HepG2 (cell line): ENCODE results near the gene NDUFB10. TPM values are rescaled to one million over a fixed set of nuclear protein-coding genes. Genes with fewer than 3 reads are reported as not detected.

Source experiments
- DPF2 ChIP-seq: sonication (generic); formaldehyde crosslinking; IDR thresholded peaks from 2 replicates; pipeline ENCODE4 v1.4.0; 2020; ENCODE audit warnings: mild to moderate bottlenecking, low read depth, missing genetic modification reagents, borderline replicate concordance
- MTF2 ChIP-seq: sonication (generic); formaldehyde crosslinking; IDR thresholded peaks from 2 replicates; pipeline ENCODE4 v1.5.0; 2020; ENCODE audit warnings: missing genetic modification reagents, borderline replicate concordance
- NR2F1 ChIP-seq, 2 experiments: fragments of 450-650 bp in 1 of 2; formaldehyde crosslinking in 1 of 2; IDR thresholded peaks; 2 replicates each; pipeline versions ENCODE4 v1.5.0 to v1.6.1; 2016 to 2020; ENCODE audit warnings: mild to moderate bottlenecking in 1 of 2, missing compliant biosample characterization in 1 of 2, missing genetic modification reagents in 1 of 2, moderate library complexity in 1 of 2
- RCOR2 ChIP-seq: IDR thresholded peaks from 2 replicates; pipeline ENCODE4 v1.6.1; 2016; ENCODE audit warnings: missing biosample characterization, missing genetic modification reagents
- SALL2 ChIP-seq: sonication (generic); formaldehyde crosslinking; IDR thresholded peaks from 2 replicates; pipeline ENCODE4 v1.8.1; 2023; ENCODE audit warnings: mild to moderate bottlenecking, missing genetic modification reagents, inconsistent platforms
- ZNF136 ChIP-seq: sonication (generic); formaldehyde crosslinking; IDR thresholded peaks from 2 replicates; pipeline ENCODE4 v1.8.1; 2022; ENCODE audit warnings: low read depth, mild to moderate bottlenecking, moderate library complexity, missing genetic modification reagents
- ZNF552 ChIP-seq: sonication (generic); formaldehyde crosslinking; IDR thresholded peaks from 2 replicates; pipeline ENCODE4 v1.9.0; 2022; ENCODE audit warnings: missing genetic modification reagents, mild to moderate bottlenecking, borderline replicate concordance
- ZNF713 ChIP-seq: sonication (generic); formaldehyde crosslinking; IDR thresholded peaks from 2 replicates; pipeline ENCODE4 v1.4.0; 2020; ENCODE audit warnings: mild to moderate bottlenecking, missing genetic modification reagents
- ZNF790 ChIP-seq: sonication (generic); formaldehyde crosslinking; IDR thresholded peaks from 2 replicates; pipeline ENCODE4 v1.8.0; 2022; ENCODE audit warnings: missing genetic modification reagents, mild to moderate bottlenecking, borderline replicate concordance
- ZSCAN22 ChIP-seq: sonication (generic); formaldehyde crosslinking; IDR thresholded peaks from 2 replicates; pipeline ENCODE4 v1.4.0; 2020; ENCODE audit warnings: mild to moderate bottlenecking, missing genetic modification reagents
- ZSCAN30 ChIP-seq: sonication (generic); formaldehyde crosslinking; IDR thresholded peaks from 2 replicates; pipeline ENCODE4 v1.5.0; 2020; ENCODE audit warnings: mild to moderate bottlenecking, missing genetic modification reagents
- polyA plus RNA-seq, 8 experiments: library from polyadenylated mRNA; depleted of rRNA in 3 of 8; stranded (reverse) in 7 of 8; unstranded in 1 of 8; fragments of >200 nt; fragmentation: Illumina TruSeq in 4 of 8; extraction: Trizol in 4 of 8; gene quantifications; 2 replicates each; pipeline versions ENCODE4 v1.2.1 to v1.2.3, GENCODE V29; 2011 to 2016; ENCODE audit warnings: low read depth in 4 of 8, missing spikeins in 1 of 8, mixed read lengths in 1 of 8; ENCODE audit not compliant: insufficient read depth in 1 of 8
- total RNA-seq, 5 experiments: library from RNA; depleted of rRNA; stranded (reverse); fragments of >200 nt; fragmentation: Illumina TruSeq; extraction: Trizol; gene quantifications; 2 replicates each; pipeline ENCODE4 v1.2.3, GENCODE V29; 2016; ENCODE audit warnings: low read depth in 1 of 5
- TF ChIP-seq, protein P1 (sequence below): sonication (generic); formaldehyde crosslinking; conservative IDR thresholded peaks from 2 replicates; pipeline ENCODE4 v1.4.0; 2020; ENCODE audit warnings: missing genetic modification reagents
- TF ChIP-seq, protein P2 (sequence below): sonication (generic); formaldehyde crosslinking; IDR thresholded peaks from 2 replicates; pipeline ENCODE4 v1.4.0; 2020; ENCODE audit warnings: mild to moderate bottlenecking, missing genetic modification reagents
- TF ChIP-seq, protein P3 (sequence below): sonication (generic); formaldehyde crosslinking; IDR thresholded peaks from 2 replicates; pipeline ENCODE4 v1.5.1; 2020; ENCODE audit warnings: mild to moderate bottlenecking, missing genetic modification reagents, borderline replicate concordance
- TF ChIP-seq, protein P4 (sequence below): sonication (generic); formaldehyde crosslinking; IDR thresholded peaks from 2 replicates; pipeline ENCODE4 v1.4.0; 2020; ENCODE audit warnings: missing genetic modification reagents
- TF ChIP-seq, protein P5 (sequence below): IDR thresholded peaks from 2 replicates; pipeline ENCODE4 v1.6.1; 2016; ENCODE audit warnings: low read depth, control low read depth

The NDUFB10 gene
- total and polyA plus RNA-seq, 2 of the 13 experiments (the other 11 are each of a cell fraction or from before 2014, with no cell fraction given) = 68.6 to 157 TPM

DNA sequence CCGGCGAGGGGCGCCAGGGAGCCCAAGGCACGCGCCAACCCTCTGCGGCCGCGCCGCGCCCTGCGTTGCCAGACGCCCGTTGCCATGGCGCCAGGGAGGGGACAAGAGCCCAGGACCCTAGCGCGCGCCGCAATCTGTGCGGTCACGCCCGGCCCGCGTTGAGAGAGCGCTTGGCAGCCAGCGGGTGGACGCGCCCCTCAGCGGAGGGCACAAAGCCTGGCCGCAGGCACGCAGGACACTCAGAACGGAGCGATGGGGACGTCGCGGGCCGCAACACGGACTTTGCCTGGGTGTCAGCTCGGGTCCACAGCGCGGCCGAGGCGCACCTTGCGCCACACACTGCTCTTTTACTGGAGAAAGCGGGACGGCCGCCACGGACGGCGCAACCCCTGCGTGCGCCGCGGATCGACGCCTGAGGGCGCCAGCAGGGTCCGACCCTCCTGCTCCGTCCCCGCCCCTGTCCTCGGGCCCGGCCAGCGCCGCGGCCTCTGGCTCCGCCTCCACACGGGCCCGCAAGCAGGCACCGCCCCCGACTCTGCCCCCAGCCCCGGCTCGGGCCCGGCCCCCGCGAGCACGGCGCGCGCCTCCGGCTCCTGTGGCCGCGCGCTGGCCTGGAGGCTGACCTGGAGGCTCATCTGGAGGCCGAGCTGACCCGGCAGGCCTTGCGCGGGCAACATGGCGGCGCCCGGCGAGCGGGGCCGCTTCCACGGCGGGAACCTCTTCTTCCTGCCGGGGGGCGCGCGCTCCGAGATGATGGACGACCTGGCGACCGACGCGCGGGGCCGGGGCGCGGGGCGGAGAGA is 24.4 kb downstream of the NDUFB10 start, which contains the start of gene GFER (continued):
- TF ChIP-seq DPF2 (CRISPR knock-in tag) (no peak), ZNF713 (CRISPR knock-in tag) (no peak), ZNF552 (peak; percentile 54; the same call in 1 of the 2 replicates), ZNF790 (no peak), ZSCAN30 (CRISPR knock-in tag) (no peak), ZNF136 (CRISPR knock-in tag) (0 out of 2 replicates have a peak, but pooled peaks have one; percentile 56), MTF2 (CRISPR knock-in tag) (no peak; the same call in 1 of the 2 replicates), NR2F1 (CRISPR knock-in tag; IDR thresholded peaks at IDR 0.05) (peak; percentile 100), SALL2 (peak; percentile 90), RCOR2 (CRISPR knock-in tag) (no peak), ZSCAN22 (CRISPR knock-in tag) (no peak)
- TF ChIP-seq, protein P1, sequence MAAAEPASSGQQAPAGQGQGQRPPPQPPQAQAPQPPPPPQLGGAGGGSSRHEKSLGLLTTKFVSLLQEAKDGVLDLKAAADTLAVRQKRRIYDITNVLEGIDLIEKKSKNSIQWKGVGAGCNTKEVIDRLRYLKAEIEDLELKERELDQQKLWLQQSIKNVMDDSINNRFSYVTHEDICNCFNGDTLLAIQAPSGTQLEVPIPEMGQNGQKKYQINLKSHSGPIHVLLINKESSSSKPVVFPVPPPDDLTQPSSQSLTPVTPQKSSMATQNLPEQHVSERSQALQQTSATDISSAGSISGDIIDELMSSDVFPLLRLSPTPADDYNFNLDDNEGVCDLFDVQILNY (CRISPR knock-in tag) = peak; percentile 64; the same call in 1 of the 2 replicates
- TF ChIP-seq, protein P2, sequence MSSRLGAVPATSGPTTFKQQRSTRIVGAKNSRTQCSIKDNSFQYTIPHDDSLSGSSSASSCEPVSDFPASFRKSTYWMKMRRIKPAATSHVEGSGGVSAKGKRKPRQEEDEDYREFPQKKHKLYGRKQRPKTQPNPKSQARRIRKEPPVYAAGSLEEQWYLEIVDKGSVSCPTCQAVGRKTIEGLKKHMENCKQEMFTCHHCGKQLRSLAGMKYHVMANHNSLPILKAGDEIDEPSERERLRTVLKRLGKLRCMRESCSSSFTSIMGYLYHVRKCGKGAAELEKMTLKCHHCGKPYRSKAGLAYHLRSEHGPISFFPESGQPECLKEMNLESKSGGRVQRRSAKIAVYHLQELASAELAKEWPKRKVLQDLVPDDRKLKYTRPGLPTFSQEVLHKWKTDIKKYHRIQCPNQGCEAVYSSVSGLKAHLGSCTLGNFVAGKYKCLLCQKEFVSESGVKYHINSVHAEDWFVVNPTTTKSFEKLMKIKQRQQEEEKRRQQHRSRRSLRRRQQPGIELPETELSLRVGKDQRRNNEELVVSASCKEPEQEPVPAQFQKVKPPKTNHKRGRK (CRISPR knock-in tag) = no peak
- TF ChIP-seq, protein P3, sequence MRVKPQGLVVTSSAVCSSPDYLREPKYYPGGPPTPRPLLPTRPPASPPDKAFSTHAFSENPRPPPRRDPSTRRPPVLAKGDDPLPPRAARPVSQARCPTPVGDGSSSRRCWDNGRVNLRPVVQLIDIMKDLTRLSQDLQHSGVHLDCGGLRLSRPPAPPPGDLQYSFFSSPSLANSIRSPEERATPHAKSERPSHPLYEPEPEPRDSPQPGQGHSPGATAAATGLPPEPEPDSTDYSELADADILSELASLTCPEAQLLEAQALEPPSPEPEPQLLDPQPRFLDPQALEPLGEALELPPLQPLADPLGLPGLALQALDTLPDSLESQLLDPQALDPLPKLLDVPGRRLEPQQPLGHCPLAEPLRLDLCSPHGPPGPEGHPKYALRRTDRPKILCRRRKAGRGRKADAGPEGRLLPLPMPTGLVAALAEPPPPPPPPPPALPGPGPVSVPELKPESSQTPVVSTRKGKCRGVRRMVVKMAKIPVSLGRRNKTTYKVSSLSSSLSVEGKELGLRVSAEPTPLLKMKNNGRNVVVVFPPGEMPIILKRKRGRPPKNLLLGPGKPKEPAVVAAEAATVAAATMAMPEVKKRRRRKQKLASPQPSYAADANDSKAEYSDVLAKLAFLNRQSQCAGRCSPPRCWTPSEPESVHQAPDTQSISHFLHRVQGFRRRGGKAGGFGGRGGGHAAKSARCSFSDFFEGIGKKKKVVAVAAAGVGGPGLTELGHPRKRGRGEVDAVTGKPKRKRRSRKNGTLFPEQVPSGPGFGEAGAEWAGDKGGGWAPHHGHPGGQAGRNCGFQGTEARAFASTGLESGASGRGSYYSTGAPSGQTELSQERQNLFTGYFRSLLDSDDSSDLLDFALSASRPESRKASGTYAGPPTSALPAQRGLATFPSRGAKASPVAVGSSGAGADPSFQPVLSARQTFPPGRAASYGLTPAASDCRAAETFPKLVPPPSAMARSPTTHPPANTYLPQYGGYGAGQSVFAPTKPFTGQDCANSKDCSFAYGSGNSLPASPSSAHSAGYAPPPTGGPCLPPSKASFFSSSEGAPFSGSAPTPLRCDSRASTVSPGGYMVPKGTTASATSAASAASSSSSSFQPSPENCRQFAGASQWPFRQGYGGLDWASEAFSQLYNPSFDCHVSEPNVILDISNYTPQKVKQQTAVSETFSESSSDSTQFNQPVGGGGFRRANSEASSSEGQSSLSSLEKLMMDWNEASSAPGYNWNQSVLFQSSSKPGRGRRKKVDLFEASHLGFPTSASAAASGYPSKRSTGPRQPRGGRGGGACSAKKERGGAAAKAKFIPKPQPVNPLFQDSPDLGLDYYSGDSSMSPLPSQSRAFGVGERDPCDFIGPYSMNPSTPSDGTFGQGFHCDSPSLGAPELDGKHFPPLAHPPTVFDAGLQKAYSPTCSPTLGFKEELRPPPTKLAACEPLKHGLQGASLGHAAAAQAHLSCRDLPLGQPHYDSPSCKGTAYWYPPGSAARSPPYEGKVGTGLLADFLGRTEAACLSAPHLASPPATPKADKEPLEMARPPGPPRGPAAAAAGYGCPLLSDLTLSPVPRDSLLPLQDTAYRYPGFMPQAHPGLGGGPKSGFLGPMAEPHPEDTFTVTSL (CRISPR knock-in tag) = no peak
- TF ChIP-seq, protein P4, sequence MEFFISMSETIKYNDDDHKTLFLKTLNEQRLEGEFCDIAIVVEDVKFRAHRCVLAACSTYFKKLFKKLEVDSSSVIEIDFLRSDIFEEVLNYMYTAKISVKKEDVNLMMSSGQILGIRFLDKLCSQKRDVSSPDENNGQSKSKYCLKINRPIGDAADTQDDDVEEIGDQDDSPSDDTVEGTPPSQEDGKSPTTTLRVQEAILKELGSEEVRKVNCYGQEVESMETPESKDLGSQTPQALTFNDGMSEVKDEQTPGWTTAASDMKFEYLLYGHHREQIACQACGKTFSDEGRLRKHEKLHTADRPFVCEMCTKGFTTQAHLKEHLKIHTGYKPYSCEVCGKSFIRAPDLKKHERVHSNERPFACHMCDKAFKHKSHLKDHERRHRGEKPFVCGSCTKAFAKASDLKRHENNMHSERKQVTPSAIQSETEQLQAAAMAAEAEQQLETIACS = peak; percentile 97
- TF ChIP-seq, protein P5, sequence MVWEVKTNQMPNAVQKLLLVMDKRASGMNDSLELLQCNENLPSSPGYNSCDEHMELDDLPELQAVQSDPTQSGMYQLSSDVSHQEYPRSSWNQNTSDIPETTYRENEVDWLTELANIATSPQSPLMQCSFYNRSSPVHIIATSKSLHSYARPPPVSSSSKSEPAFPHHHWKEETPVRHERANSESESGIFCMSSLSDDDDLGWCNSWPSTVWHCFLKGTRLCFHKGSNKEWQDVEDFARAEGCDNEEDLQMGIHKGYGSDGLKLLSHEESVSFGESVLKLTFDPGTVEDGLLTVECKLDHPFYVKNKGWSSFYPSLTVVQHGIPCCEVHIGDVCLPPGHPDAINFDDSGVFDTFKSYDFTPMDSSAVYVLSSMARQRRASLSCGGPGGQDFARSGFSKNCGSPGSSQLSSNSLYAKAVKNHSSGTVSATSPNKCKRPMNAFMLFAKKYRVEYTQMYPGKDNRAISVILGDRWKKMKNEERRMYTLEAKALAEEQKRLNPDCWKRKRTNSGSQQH = peak; percentile 80; the same call in 1 of the 2 replicates
